Measurements from ENCODE around the gene ACOXL. TPM values are rescaled to one million over a fixed set of nuclear protein-coding genes. Genes with fewer than 3 reads are reported as not detected.

The ACOXL gene
- total and polyA plus RNA-seq, 4 donors = 4.4 to 32.8 (median 12.2) TPM

DNA sequence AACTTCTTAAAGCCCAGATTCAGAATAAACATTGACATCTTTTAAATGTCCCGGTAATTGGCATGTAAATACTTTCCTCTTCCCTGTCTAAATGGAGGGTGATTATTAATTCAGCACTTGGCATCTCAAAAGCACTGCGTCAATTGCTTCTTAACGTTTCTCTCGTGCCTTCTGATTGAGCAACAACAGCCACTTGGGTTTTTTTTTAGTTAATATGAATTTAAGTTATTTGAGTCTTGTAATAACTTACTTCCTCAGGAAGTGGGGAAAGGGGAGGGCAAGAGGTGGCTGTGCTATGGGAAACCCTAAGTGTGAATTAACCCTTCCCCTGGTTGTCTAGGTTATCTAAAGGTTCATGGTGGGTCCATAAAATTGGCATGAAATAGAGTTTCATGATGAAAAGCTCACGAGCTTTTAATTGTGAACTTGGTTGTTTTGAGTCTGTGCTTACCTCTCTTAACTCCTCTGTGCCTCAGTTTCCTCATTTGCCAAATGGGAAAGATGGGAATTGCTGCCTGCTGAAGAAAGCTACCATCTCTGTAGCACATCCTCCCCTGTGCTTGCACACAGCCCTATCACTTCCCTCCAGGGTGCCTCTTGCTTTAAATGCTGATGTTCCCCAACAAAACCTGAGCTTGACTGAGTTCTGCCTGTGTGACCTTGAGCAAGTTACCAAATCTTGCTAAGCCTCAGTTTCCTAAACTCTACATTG, 262.0 kb downstream of the ACOXL start:
- ATAC-seq (ENCODE audit: insufficient read depth, low FRiP score) = peak; percentile 61
- H3K9ac ChIP-seq (ENCODE audit: insufficient read depth in 1 of 2, low read length in 2 of 2) = no peak overlapping the region
- H3K9me3 ChIP-seq (ENCODE audit: control insufficient read depth in 4 of 4, insufficient read depth in 3 of 4, low read length in 3 of 4) = peaks cover 0 to 4% (median 1%) of the 10 kb centered on the region in 4 donors
- TF ChIP-seq CTCF (IDR thresholded peaks at IDR 0.05; ENCODE audit: control extremely low read depth, extremely low read depth) = no peak
- H3K27ac ChIP-seq (ENCODE audit: low read depth in 1 of 2, low read length in 1 of 2) = no peak overlapping the region
- H3K36me3 ChIP-seq (ENCODE audit: control insufficient read depth in 4 of 4, insufficient read depth in 4 of 4, low read length in 4 of 4) = no peaks in the 10 kb centered on the region
- no peak overlapping the region for H3K4me3 ChIP-seq
- peak; percentile 38 to 91 (median 84) for DNase-seq
- 10 to 17% methylated on average over 5 of the region's 5 CpGs for WGBS, 2 donors
- H3K4me1 ChIP-seq (ENCODE audit: control insufficient read depth in 5 of 5, insufficient read depth in 5 of 5, low read length in 5 of 5) = peaks cover 0 to 49% (median 11%) of the 10 kb centered on the region in 5 donors
- H3K27me3 ChIP-seq (ENCODE audit: control insufficient read depth in 3 of 3, insufficient read depth in 3 of 3, low read length in 2 of 3) = no peaks in the 10 kb centered on the region

DNA sequence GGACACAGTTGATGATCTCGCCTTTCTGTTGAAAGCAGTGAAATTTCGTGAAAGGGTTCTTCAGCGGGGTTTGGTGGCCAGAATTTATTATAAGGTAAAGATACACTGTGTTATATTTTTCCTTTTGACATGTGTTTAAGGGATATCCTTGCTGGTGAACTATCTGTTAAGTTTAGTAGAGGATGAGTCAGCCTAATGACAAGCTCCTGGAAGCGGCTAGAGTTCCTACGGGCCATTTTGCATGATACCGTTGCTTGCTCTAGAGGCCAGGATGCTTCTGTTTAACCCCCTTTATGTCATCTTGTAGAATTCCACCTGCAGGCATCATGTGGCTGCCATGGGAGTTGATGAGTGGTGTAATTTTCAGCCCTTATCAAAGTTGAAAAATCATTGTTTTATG, 263.5 kb downstream of the ACOXL start:
- Histone ChIP-seq H3K4me1 (ENCODE audit: control insufficient read depth in 5 of 5, insufficient read depth in 5 of 5, low read length in 5 of 5) (peaks cover 0 to 49% (median 11%) of the 10 kb centered on the region in 5 donors), H3K4me3 (no peak overlapping the region), H3K36me3 (ENCODE audit: control insufficient read depth in 4 of 4, insufficient read depth in 4 of 4, low read length in 4 of 4) (peaks cover 0 to 2% (median 0%) of the 10 kb centered on the region in 4 donors), H3K9me3 (ENCODE audit: control insufficient read depth in 4 of 4, insufficient read depth in 3 of 4, low read length in 3 of 4) (peaks cover 0 to 4% (median 2%) of the 10 kb centered on the region in 4 donors), H3K27ac (ENCODE audit: low read depth in 1 of 2, low read length in 1 of 2) (no peak overlapping the region), H3K27me3 (ENCODE audit: control insufficient read depth in 3 of 3, insufficient read depth in 3 of 3, low read length in 2 of 3) (no peaks in the 10 kb centered on the region), H3K9ac (ENCODE audit: insufficient read depth in 1 of 2, low read length in 2 of 2) (no peak overlapping the region)
- no peak for ATAC-seq (ENCODE audit: insufficient read depth, low FRiP score)
- DNase-seq = no peak
- WGBS, 2 donors = 82 to 88% methylated on average over 6 of the region's 6 CpGs
- TF ChIP-seq CTCF (IDR thresholded peaks at IDR 0.05; ENCODE audit: control extremely low read depth, extremely low read depth) = no peak

DNA sequence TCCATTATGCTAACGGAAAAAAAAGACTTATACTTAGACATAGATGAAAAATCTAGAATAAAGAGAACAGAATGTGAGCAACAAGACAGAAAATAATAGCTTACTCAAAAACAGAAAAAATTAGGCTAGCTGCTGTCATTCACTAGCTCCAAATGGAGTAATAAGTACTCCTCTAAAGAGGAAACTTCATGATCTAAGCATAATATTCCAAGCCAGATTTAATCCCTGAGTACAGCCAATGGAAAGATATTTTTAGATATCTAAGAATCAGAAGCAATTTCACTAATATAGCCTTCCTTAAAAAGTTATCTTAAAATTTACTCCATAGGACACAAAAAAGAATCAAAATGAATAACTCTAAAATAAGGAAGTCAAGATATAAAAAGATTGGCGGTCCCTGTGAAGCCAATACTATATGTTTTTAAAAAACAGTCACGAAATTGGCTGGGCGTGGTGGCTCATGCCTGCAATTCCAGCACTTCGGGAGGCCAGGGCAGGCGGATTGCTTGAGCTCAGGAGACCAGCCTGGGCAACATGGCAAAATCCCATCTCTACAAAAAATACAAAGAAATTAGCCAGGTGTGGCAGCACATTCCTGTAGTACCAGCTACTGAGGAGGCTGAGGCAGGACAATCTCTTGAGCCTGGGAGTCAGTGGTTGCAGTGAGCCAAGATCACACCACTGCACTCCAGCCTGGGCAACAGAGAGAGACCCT, 265.1 kb downstream of the ACOXL start:
- H3K9me3 ChIP-seq (ENCODE audit: control insufficient read depth in 4 of 4, insufficient read depth in 3 of 4, low read length in 3 of 4) = peaks cover 0 to 2% (median under 1%) of the 10 kb centered on the region in 4 donors
- no peaks in the 10 kb centered on the region for H3K27me3 ChIP-seq (ENCODE audit: control insufficient read depth in 3 of 3, insufficient read depth in 3 of 3, low read length in 2 of 3)
- TF ChIP-seq CTCF (IDR thresholded peaks at IDR 0.05; ENCODE audit: control extremely low read depth, extremely low read depth) = no peak
- peaks cover 0 to 38% (median 7%) of the 10 kb centered on the region in 5 donors for H3K4me1 ChIP-seq (ENCODE audit: control insufficient read depth in 5 of 5, insufficient read depth in 5 of 5, low read length in 5 of 5)
- no peak overlapping the region for H3K9ac ChIP-seq (ENCODE audit: insufficient read depth in 1 of 2, low read length in 2 of 2)
- DNase-seq (no peak), ATAC-seq (ENCODE audit: insufficient read depth, low FRiP score) (no peak)
- peak overlapping the region in 1 of 2 donors; percentile 40 for H3K27ac ChIP-seq (ENCODE audit: low read depth in 1 of 2, low read length in 1 of 2)
- WGBS, 2 donors = 59 to 64% methylated on average over 6 of the region's 6 CpGs
- H3K4me3 ChIP-seq = no peak overlapping the region
- peaks cover 0 to 2% (median 0%) of the 10 kb centered on the region in 4 donors for H3K36me3 ChIP-seq (ENCODE audit: control insufficient read depth in 4 of 4, insufficient read depth in 4 of 4, low read length in 4 of 4)

Measured in lung (tissue), 12 donors.